Fibroblast of pulmonary artery (primary cell): ENCODE data around the gene CABLES1.

Experiments
- DNase-seq: peaks from one replicate; pipeline ENCODE4 v3.0.0-alpha.2; 2010; ENCODE audit warnings: low read depth
- H3K4me3 ChIP-seq: replicated peaks from 2 replicates; pipeline ENCODE4 v1.5.1; 2011; ENCODE audit warnings: low read depth, mild to moderate bottlenecking, control low read depth, low read length, moderate library complexity
- TF ChIP-seq, protein P1 (sequence below): IDR thresholded peaks from 2 replicates; pipeline ENCODE4 v1.5.1; 2011; ENCODE audit warnings: mild to moderate bottlenecking, control low read depth, low read length, inconsistent platforms; ENCODE audit errors: missing control alignments

CABLES1 gene

DNA sequence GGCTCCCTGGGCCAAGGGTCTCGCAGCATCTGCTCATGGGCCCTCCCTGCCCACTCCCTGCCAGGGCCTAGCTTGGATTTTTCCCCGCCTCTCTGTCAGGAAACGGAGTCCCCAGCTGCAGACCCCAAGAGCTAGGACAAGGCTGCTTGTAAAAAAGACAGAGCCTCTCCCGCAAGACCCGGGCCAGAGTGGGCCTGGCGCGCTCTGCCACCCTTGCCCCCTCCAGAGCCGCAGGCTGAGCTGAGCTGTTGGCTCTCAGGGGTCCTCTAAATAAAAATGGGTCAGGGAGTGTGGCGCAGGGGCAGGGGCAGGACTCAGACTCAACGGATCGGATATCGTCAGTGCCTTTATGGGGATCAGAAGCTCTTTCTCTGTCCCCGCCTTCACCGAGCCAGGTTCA, 112.6 kb downstream of the CABLES1 start:
- H3K4me3 ChIP-seq, result no peak overlapping the region
- TF ChIP-seq, protein P1, sequence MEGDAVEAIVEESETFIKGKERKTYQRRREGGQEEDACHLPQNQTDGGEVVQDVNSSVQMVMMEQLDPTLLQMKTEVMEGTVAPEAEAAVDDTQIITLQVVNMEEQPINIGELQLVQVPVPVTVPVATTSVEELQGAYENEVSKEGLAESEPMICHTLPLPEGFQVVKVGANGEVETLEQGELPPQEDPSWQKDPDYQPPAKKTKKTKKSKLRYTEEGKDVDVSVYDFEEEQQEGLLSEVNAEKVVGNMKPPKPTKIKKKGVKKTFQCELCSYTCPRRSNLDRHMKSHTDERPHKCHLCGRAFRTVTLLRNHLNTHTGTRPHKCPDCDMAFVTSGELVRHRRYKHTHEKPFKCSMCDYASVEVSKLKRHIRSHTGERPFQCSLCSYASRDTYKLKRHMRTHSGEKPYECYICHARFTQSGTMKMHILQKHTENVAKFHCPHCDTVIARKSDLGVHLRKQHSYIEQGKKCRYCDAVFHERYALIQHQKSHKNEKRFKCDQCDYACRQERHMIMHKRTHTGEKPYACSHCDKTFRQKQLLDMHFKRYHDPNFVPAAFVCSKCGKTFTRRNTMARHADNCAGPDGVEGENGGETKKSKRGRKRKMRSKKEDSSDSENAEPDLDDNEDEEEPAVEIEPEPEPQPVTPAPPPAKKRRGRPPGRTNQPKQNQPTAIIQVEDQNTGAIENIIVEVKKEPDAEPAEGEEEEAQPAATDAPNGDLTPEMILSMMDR, result no peak
- no peak for DNase-seq

DNA sequence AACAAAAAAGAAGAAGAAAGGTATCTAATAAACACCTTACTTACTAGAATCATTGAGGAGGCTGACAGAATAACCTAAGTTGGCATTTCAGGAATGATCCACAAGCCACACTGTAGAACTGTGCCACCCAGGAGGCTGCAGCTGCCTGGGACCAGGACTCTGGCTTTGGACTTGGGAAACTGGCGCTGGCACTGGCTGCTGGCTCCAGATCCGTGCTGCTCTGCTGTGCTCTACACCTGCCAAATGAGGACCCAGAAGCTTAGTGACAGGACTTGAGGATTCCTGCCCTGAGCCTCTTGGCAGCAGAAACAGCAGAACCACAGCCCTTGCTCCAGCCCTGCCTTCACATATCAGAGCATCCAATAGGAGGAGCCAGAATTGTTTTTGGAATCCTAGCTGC, 113.5 kb downstream of the CABLES1 start:
- no peak overlapping the region for H3K4me3 ChIP-seq
- TF ChIP-seq, protein P1, result no peak
- DNase-seq, result no peak

DNA sequence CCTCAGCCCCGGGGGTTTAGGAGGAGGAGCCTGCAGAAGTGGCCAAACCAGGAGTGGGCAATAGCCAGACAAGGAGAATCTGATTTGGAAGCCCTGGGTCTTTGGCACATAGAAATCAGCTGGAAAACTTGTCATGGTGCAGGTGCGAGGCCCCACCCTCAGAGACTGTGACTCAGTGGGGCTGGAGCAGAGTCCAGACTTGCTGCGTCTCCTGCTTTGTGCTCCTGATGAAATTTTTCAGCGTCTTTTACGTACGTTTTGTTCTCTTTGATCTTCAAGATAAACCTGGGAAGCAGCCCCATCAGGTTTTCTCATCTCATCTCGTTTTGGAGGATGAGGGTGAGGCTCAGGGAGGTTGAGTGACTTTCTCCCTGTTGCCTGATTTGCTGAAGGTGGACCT, 114.1 kb downstream of the CABLES1 start:
- DNase-seq, result no peak
- no peak overlapping the region for H3K4me3 ChIP-seq
- TF ChIP-seq, protein P1, result no peak

DNA sequence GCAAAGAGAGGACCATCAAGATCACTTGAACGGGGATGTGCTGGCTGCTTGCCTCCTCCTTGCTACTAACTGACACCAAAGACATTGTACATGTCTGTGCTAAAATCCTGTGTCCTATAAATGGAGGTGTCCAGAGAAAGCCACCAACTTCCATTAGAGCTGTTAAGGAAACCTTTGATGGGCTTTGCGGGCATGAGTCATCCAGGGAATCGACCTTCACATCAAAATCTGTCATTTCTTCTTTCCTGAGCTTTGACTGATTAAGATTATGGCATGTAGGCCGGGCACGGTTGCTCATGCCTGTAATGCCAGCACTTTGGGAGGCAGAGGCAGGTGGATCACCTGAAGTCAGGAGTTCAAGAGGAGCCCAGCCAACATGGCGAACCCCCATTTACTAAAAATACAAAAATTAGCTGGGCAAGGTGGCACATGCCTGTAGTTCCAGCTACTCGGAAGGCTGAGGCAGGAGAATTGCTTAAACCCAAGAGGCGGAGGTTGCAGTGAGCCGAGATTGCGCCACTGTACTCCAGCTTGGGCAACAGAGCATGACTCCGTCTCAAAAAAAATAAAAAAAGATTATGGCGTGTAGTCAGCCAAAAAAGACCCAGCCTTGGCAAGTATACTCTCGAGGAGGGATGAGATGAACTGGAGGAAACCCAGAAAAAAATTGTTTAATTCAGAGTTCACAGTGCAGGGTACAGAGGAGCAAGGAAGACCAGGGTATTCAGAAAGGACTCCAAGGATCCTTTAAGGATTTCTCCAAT, 115.8 kb downstream of the CABLES1 start:
- H3K4me3 ChIP-seq, result no peak overlapping the region
- DNase-seq, result peak; percentile 72
- TF ChIP-seq, protein P1, result no peak

DNA sequence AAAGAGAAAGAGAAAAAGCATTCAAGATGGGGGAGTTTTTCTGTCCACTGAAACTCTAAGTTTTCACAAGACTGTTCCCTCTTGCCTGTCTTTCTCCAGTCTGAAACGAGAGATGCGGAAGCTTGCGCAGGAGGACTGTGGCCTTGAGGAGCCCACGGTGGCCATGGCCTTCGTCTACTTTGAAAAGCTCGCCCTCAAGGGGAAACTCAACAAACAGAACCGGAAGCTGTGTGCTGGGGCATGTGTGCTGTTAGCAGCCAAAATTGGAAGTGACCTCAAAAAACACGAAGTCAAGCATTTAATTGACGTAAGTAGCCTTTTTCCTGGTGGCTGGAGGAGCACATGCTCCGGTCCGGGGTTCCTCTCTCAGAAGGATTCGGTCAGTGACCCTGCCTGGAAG, 118.3 kb downstream of the CABLES1 start:
- no peak for DNase-seq
- no peak overlapping the region for H3K4me3 ChIP-seq
- TF ChIP-seq, protein P1, result no peak

DNA sequence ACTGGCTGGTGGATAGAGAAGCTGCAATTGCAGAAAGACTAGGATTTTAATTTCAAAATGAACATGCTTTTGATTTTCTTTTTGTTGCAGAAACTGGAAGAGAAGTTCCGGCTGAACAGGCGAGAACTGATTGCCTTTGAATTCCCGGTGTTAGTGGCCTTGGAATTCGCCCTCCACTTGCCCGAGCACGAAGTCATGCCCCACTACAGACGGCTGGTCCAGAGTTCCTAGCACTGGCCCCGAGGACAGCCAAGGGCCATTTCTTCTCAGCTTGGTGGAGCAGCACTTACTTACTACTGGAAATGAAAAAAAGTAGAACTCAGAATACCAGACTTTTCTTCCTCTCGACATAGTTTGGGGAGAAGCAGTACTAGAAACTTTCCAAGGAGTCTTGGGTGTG, 121.9 kb downstream of the CABLES1 start:
- no peak for DNase-seq
- H3K4me3 ChIP-seq, result no peak overlapping the region
- TF ChIP-seq, protein P1, result no peak
